Measurements from ENCODE around the gene KRT2. TPM values are rescaled to one million over a fixed set of nuclear protein-coding genes. Genes with fewer than 3 reads are reported as not detected.

The KRT2 gene
- total and polyA plus RNA-seq, 4 donors = not detected

GRCh38 chr12:52681526-52682380 is 29.7 kb upstream of the KRT2 start:
- DNase-seq (ENCODE audit: low spot score) = no peak
- no peaks in the 10 kb centered on the region for H3K9me3 ChIP-seq (ENCODE audit: control insufficient read depth in 4 of 4, low read length in 3 of 4)
- WGBS = 73% methylated on average over 12 of the region's 12 CpGs
- TF ChIP-seq FOXA2 (IDR thresholded peaks at IDR 0.05) (no peak), SP1 (IDR thresholded peaks at IDR 0.05) (no peak), TAF1 (conservative IDR thresholded peaks at IDR 0.05) (no peak), HNF4A (conservative IDR thresholded peaks at IDR 0.05) (no peak), ZBTB33 (IDR thresholded peaks at IDR 0.05) (no peak), JUND (IDR thresholded peaks at IDR 0.05) (no peak), RAD21 (IDR thresholded peaks at IDR 0.05) (no peak), RXRA (IDR thresholded peaks at IDR 0.05) (no peak), GABPA (IDR thresholded peaks at IDR 0.05 in 1 of 2, conservative IDR thresholded peaks at IDR 0.05 in 1 of 2) (no peak), EGR1 (IDR thresholded peaks at IDR 0.05; ENCODE audit: low read depth in 2 of 2) (no peak), REST (IDR thresholded peaks at IDR 0.05) (no peak), FOXA1 (IDR thresholded peaks at IDR 0.05) (no peak)
- no peaks in the 10 kb centered on the region for H3K4me1 ChIP-seq (ENCODE audit: control insufficient read depth in 4 of 4, insufficient read depth in 4 of 4, low read length in 3 of 4)
- no peaks in the 10 kb centered on the region for H3K36me3 ChIP-seq (ENCODE audit: control insufficient read depth in 4 of 4, insufficient read depth in 3 of 4, low read depth in 1 of 4, low read length in 3 of 4)
- no peak overlapping the region for H3K9ac ChIP-seq (ENCODE audit: low read depth in 1 of 2, low read length in 2 of 2)
- H3K27me3 ChIP-seq (ENCODE audit: control insufficient read depth in 4 of 4, insufficient read depth in 4 of 4, low read length in 3 of 4) = peaks cover 0 to 3% (median 0%) of the 10 kb centered on the region in 4 donors
- no peak overlapping the region for H3K27ac ChIP-seq (ENCODE audit: low read depth in 1 of 2, low read length in 2 of 2)
- no peak overlapping the region for H3K4me3 ChIP-seq (ENCODE audit: low read depth in 1 of 3, low read length in 3 of 3)

GRCh38 chr12:52680363-52680762 is 28.4 kb upstream of the KRT2 start, which contains the start of gene KRT1:
Gene KRT1 (minus strand): TSS chr12:52680407. CDS start chr12:52680348, 59 bp downstream.
- no peaks in the 10 kb centered on the region for H3K9me3 ChIP-seq (ENCODE audit: control insufficient read depth in 4 of 4, low read length in 3 of 4)
- WGBS = 74% methylated on average over 3 of the region's 3 CpGs
- H3K36me3 ChIP-seq (ENCODE audit: control insufficient read depth in 4 of 4, insufficient read depth in 3 of 4, low read depth in 1 of 4, low read length in 3 of 4) = no peaks in the 10 kb centered on the region
- H3K27ac ChIP-seq (ENCODE audit: low read depth in 1 of 2, low read length in 2 of 2) = no peak within 1 kb of the TSS
- H3K27me3 ChIP-seq (ENCODE audit: control insufficient read depth in 4 of 4, insufficient read depth in 4 of 4, low read length in 3 of 4) = peaks cover 0 to 3% (median 0%) of the 10 kb centered on the region in 4 donors
- DNase-seq (ENCODE audit: low spot score) = no peak
- H3K4me3 ChIP-seq (ENCODE audit: low read depth in 1 of 3, low read length in 3 of 3) = no peak within 1 kb of the TSS
- TF ChIP-seq FOXA2 (IDR thresholded peaks at IDR 0.05) (no peak), ATF3 (IDR thresholded peaks at IDR 0.05) (no peak), GABPA (IDR thresholded peaks at IDR 0.05 in 1 of 2, conservative IDR thresholded peaks at IDR 0.05 in 1 of 2) (no peak), NR2F2 (IDR thresholded peaks at IDR 0.05) (no peak), HNF4G (IDR thresholded peaks at IDR 0.05) (no peak), TAF1 (conservative IDR thresholded peaks at IDR 0.05) (no peak), HNF4A (conservative IDR thresholded peaks at IDR 0.05) (no peak), EGR1 (IDR thresholded peaks at IDR 0.05; ENCODE audit: low read depth in 2 of 2) (no peak), CTCF (IDR thresholded peaks at IDR 0.05; ENCODE audit: low read depth, low read length, missing input control) (no peak), JUND (IDR thresholded peaks at IDR 0.05) (no peak)
- H3K9ac ChIP-seq (ENCODE audit: low read depth in 1 of 2, low read length in 2 of 2) = no peak within 1 kb of the TSS
- no peaks in the 10 kb centered on the region for H3K4me1 ChIP-seq (ENCODE audit: control insufficient read depth in 4 of 4, insufficient read depth in 4 of 4, low read length in 3 of 4)

Data from liver (tissue), 9 donors.